Panc1 (cell line): ENCODE data around the gene EGFR. TPM values are rescaled to one million over a fixed set of nuclear protein-coding genes. Genes with fewer than 3 reads are reported as not detected.

Source experiments
- ATAC-seq: fragments of 200-7000 bp; cut with Tn5 transposase; 2 replicates; pipeline ENCODE4 v1.9.1; 2020; ENCODE audit warnings: mild to moderate bottlenecking, moderate library complexity
- BruUV-seq: library from RNA; stranded (reverse); fragments of 400-500 nt; replicated peaks from 2 replicates; lab custom pipeline; 2021; lab: Mats Ljungman, UMichigan
- CTCF ChIA-PET: fragments of 300-600 bp; sonication (Branson Sonifier 250); formaldehyde crosslinking; loops from one replicate; lab custom pipeline; 2022; ENCODE audit warnings: antibody characterized with exemption; lab: Charles Lee
- POLR2A ChIA-PET: fragments of 300-600 bp; sonication (Branson Sonifier 250); formaldehyde crosslinking; loops from one replicate; lab custom pipeline; 2022; ENCODE audit warnings: antibody characterized with exemption; lab: Charles Lee
- DNase-seq: peaks from one replicate; pipeline ENCODE4 v3.0.0-alpha.2; 2010; ENCODE audit warnings: low read depth, low spot score
- H3K27ac ChIP-seq: 2 replicates; pipeline ENCODE4 v1.5.1; 2011; ENCODE audit warnings: mild to moderate bottlenecking, low read length, inconsistent platforms
- H3K27me3 ChIP-seq: fragments of 200-500 bp; sonication (Bioruptor generic); 2 replicates; pipeline ENCODE4 v1.6.0; 2014; ENCODE audit warnings: low read length, inconsistent platforms; ENCODE audit not compliant: control insufficient read depth, insufficient read depth
- H3K36me3 ChIP-seq: fragments of 200-500 bp; sonication (Bioruptor generic); 2 replicates; pipeline ENCODE4 v1.5.1; 2014; ENCODE audit warnings: inconsistent platforms, mild to moderate bottlenecking, low read length, moderate library complexity; ENCODE audit not compliant: control insufficient read depth, insufficient read depth
- H3K4me1 ChIP-seq: 2 replicates; pipeline ENCODE4 v1.5.1; 2011; ENCODE audit warnings: inconsistent platforms, mild to moderate bottlenecking, low read length, moderate library complexity; ENCODE audit not compliant: control insufficient read depth, insufficient read depth
- H3K4me3 ChIP-seq, 2 experiments: 2 replicates each; pipeline ENCODE4 v1.5.1; 2011 to 2012; ENCODE audit warnings: low read depth in 2 of 2, low read length in 2 of 2, mild to moderate bottlenecking in 2 of 2, inconsistent platforms in 1 of 2, moderate library complexity in 1 of 2
- H3K9me3 ChIP-seq: fragments of 200-500 bp; sonication (Bioruptor generic); 2 replicates; pipeline ENCODE4 v1.5.1; 2014; ENCODE audit warnings: low read depth, mild to moderate bottlenecking, inconsistent platforms, low read length, moderate library complexity; ENCODE audit not compliant: control insufficient read depth, insufficient read depth
- POLR2AphosphoS5 ChIP-seq: IDR thresholded peaks from 2 replicates; pipeline ENCODE4 v1.6.1; 2012; ENCODE audit warnings: mild to moderate bottlenecking, low read depth, low read length, moderate library complexity
- REST ChIP-seq, 2 experiments: IDR thresholded peaks; 2 replicates each; pipeline ENCODE4 v1.6.1; 2011 to 2012; ENCODE audit warnings: low read depth in 2 of 2, control low read depth in 1 of 2, low read length in 1 of 2, mild to moderate bottlenecking in 1 of 2, moderate library complexity in 1 of 2; ENCODE audit not compliant: insufficient read depth in 1 of 2
- SIN3A ChIP-seq: IDR thresholded peaks from 2 replicates; pipeline ENCODE4 v1.6.1; 2012; ENCODE audit warnings: low read depth, mild to moderate bottlenecking, low read length, moderate library complexity, borderline replicate concordance; ENCODE audit not compliant: insufficient read depth
- TCF7L2 ChIP-seq: IDR thresholded peaks from 2 replicates; pipeline ENCODE4 v1.6.1; 2011; ENCODE audit warnings: mild to moderate bottlenecking, low read depth, low read length, inconsistent platforms
- in situ Hi-C: cut with HindIII; loops from 2 replicates; pipeline ENCODE4 v1.10.0; 2016; ENCODE audit warnings: low sequenced_read_pairs, low pct_unique_long_range_greater_than_20kb
- intact Hi-C: fragments of 100-400 bp; cut with micrococcal nuclease; formaldehyde crosslinking; loops from one replicate; pipeline ENCODE4 v1.10.0; 2022; ENCODE audit not compliant: unreplicated experiment
- total RNA-seq: library from RNA; stranded (reverse); gene quantifications from one replicate; pipeline ENCODE4 v1.2.1, GENCODE V29; 2021; ENCODE audit not compliant: unreplicated experiment
- TF ChIP-seq, protein P1 (sequence below): fragments of 450-650 bp; IDR thresholded peaks from 2 replicates; pipeline ENCODE4 v1.5.1; 2017; ENCODE audit warnings: mild to moderate bottlenecking

Gene EGFR
- total RNA-seq, 1 experiment from 2014 or later, result 156 TPM

- intact Hi-C loops (no loop called here), in situ Hi-C loops (no loop called here)
- Histone ChIP-seq H3K27ac (no peak overlapping the region), H3K36me3 (peaks cover 8% of the 10 kb centered on the region; the same call in 1 of the 2 replicates), H3K4me1 (0 out of 2 replicates have a peak, but pooled peaks cover 4% of the 10 kb centered on the region), H3K9me3 (no peaks in the 10 kb centered on the region), H3K27me3 (no peaks in the 10 kb centered on the region), H3K4me3 (no peak overlapping the region)
- DNase-seq, result no peak
- no peak for ATAC-seq
- TF ChIP-seq TCF7L2 (no peak), POLR2AphosphoS5 (no peak), SIN3A (no peak)
- TF ChIP-seq, protein P1, sequence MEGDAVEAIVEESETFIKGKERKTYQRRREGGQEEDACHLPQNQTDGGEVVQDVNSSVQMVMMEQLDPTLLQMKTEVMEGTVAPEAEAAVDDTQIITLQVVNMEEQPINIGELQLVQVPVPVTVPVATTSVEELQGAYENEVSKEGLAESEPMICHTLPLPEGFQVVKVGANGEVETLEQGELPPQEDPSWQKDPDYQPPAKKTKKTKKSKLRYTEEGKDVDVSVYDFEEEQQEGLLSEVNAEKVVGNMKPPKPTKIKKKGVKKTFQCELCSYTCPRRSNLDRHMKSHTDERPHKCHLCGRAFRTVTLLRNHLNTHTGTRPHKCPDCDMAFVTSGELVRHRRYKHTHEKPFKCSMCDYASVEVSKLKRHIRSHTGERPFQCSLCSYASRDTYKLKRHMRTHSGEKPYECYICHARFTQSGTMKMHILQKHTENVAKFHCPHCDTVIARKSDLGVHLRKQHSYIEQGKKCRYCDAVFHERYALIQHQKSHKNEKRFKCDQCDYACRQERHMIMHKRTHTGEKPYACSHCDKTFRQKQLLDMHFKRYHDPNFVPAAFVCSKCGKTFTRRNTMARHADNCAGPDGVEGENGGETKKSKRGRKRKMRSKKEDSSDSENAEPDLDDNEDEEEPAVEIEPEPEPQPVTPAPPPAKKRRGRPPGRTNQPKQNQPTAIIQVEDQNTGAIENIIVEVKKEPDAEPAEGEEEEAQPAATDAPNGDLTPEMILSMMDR, result no peak
- no TSS peak for BruUV-seq
- POLR2A ChIA-PET, result no interaction called here
- CTCF ChIA-PET, result interaction anchor here (0.6 kb wide), 1 partner anchor 418 kb away, joined by 5 read pairs; no protein-coding TSS in a partner anchor
Observed at GRCh38 chr7:55191161-55191925, 172.5 kb downstream of the EGFR start.

GRCh38 chr7:55191926-55192692 is 173.3 kb downstream of the EGFR start:
- no peaks in the 10 kb centered on the region for H3K4me1 ChIP-seq
- in situ Hi-C loops, result no loop called here
- DNase-seq (no peak), ATAC-seq (no peak)
- no peak overlapping the region for H3K4me3 ChIP-seq
- H3K27ac ChIP-seq, result no peak overlapping the region
- no peak for TF ChIP-seq REST (IDR thresholded peaks at IDR 0.05; ENCODE audit: insufficient read depth in 1 of 2, low read depth in 2 of 2, low read length in 1 of 2)
- no peak for TF ChIP-seq TCF7L2
- TF ChIP-seq, protein P1, result no peak
- no peak for TF ChIP-seq POLR2AphosphoS5
- TF ChIP-seq SIN3A, result no peak
- no TSS peak for BruUV-seq
- no peaks in the 10 kb centered on the region for H3K9me3 ChIP-seq
- CTCF ChIA-PET, result interaction anchor here (0.6 kb wide), 1 partner anchor 419 kb away, joined by 5 read pairs; no protein-coding TSS in a partner anchor
- POLR2A ChIA-PET, result no interaction called here
- intact Hi-C loops, result no loop called here
- peaks cover 8% of the 10 kb centered on the region; the same call in 1 of the 2 replicates for H3K36me3 ChIP-seq
- H3K27me3 ChIP-seq, result no peaks in the 10 kb centered on the region
